NK-92 (cell line): ENCODE measurements around the gene ZC2HC1B.
"Not testable (repeated sequence)": the region's sequence is repeated elsewhere in the genome, so short reads cannot be mapped to it uniquely, and the experiment has no call there.

Experiments
- DNase-seq: peaks from one replicate; lab custom pipeline; 2025; ENCODE audit not compliant: unreplicated experiment; lab: John Stamatoyannopoulos, UW

ZC2HC1B gene

GRCh38 chr6:143864234-143864633 is at the start of gene ZC2HC1B:
Gene ZC2HC1B (plus strand): TSS chr6:143864474. CDS start chr6:143864540, 66 bp downstream.
- DNase-seq: no peak

- DNase-seq: no peak
These were observed 46.7 kb upstream of the ZC2HC1B start for GRCh38 chr6:143817621-143818020.

GRCh38 chr6:143821359-143821758 is 42.9 kb upstream of the ZC2HC1B start:
- no peak for DNase-seq

GRCh38 chr6:143822584-143823024 is 41.7 kb upstream of the ZC2HC1B start:
- DNase-seq: no peak

GRCh38 chr6:143823548-143823947 is 40.7 kb upstream of the ZC2HC1B start:
- DNase-seq: no peak

- no peak for DNase-seq
These were observed 35.7 kb upstream of the ZC2HC1B start for GRCh38 chr6:143828572-143828971.

- no peak for DNase-seq
These were observed 28.1 kb upstream of the ZC2HC1B start for GRCh38 chr6:143836150-143836549.

GRCh38 chr6:143838395-143838794 is 25.9 kb upstream of the ZC2HC1B start:
- DNase-seq: no peak

- no peak for DNase-seq
These were observed 25.1 kb upstream of the ZC2HC1B start for GRCh38 chr6:143839196-143839595.

- DNase-seq: no peak
These were observed 23.5 kb upstream of the ZC2HC1B start for GRCh38 chr6:143840595-143841265.

- DNase-seq: no peak
These were observed 21.8 kb upstream of the ZC2HC1B start for GRCh38 chr6:143842461-143842901.

- peak; percentile 65 for DNase-seq
These were observed 21.2 kb upstream of the ZC2HC1B start, which contains the start of gene LTV1 for GRCh38 chr6:143842902-143843676. Gene LTV1 (plus strand): TSS chr6:143843338. CDS start chr6:143843478, 140 bp downstream.

- DNase-seq: no peak
These were observed 20.6 kb upstream of the ZC2HC1B start for GRCh38 chr6:143843677-143843999.

- DNase-seq: no peak
These were observed 20.3 kb upstream of the ZC2HC1B start for GRCh38 chr6:143844006-143844405.

GRCh38 chr6:143845033-143845432 is 19.2 kb upstream of the ZC2HC1B start:
- no peak for DNase-seq

GRCh38 chr6:143851706-143852105 is 12.6 kb upstream of the ZC2HC1B start:
- not testable (repeated sequence) for DNase-seq

GRCh38 chr6:143855057-143855456 is 9.2 kb upstream of the ZC2HC1B start:
- not testable (repeated sequence) for DNase-seq

GRCh38 chr6:143856762-143857161 is 7.5 kb upstream of the ZC2HC1B start:
- DNase-seq: not testable (repeated sequence)

- no peak for DNase-seq
These were observed 6.6 kb upstream of the ZC2HC1B start for GRCh38 chr6:143857651-143858050.

GRCh38 chr6:143859891-143860660 is 4.2 kb upstream of the ZC2HC1B start:
- DNase-seq: no peak

GRCh38 chr6:143863771-143864170 is 503 bp upstream of the ZC2HC1B start:
- DNase-seq: no peak

- DNase-seq: no peak
These were observed 3.0 kb downstream of the ZC2HC1B start for GRCh38 chr6:143867236-143867635.
